HG02759 (cell line): ENCODE data around the gene PCP4.

ENCODE experiments used
- ATAC-seq: cut with Tn5 transposase; IDR thresholded peaks from one replicate; pipeline ENCODE4 v1.9.1; 2021; ENCODE audit warnings: mild to moderate bottlenecking, moderate library complexity; ENCODE audit not compliant: unreplicated experiment

PCP4 gene

GRCh38 chr21:39915881-39916280, 48.6 kb downstream of the PCP4 start:
- no peak for ATAC-seq

- no peak for ATAC-seq
These were observed 51.3 kb downstream of the PCP4 start for GRCh38 chr21:39918558-39918957.

GRCh38 chr21:39923476-39923875, 56.2 kb downstream of the PCP4 start:
- no peak for ATAC-seq

- ATAC-seq: no peak
These were observed 57.5 kb downstream of the PCP4 start for GRCh38 chr21:39924577-39925308.

GRCh38 chr21:39927304-39927886, 60.2 kb downstream of the PCP4 start:
- ATAC-seq: no peak

- ATAC-seq: no peak
These were observed 65.1 kb downstream of the PCP4 start for GRCh38 chr21:39932335-39932734.

- no peak for ATAC-seq
These were observed 67.7 kb downstream of the PCP4 start for GRCh38 chr21:39934895-39935294.

GRCh38 chr21:39935716-39936115, 68.5 kb downstream of the PCP4 start:
- ATAC-seq: no peak

GRCh38 chr21:39938086-39938625, 70.9 kb downstream of the PCP4 start:
- no peak for ATAC-seq

- no peak for ATAC-seq
These were observed 79.0 kb downstream of the PCP4 start for GRCh38 chr21:39946199-39946598.

GRCh38 chr21:39947031-39947430, 79.8 kb downstream of the PCP4 start:
- ATAC-seq: no peak

- no peak for ATAC-seq
These were observed 84.2 kb downstream of the PCP4 start for GRCh38 chr21:39951183-39952101.

- no peak for ATAC-seq
These were observed 85.0 kb downstream of the PCP4 start for GRCh38 chr21:39952265-39952664.

- no peak for ATAC-seq
These were observed 87.3 kb downstream of the PCP4 start for GRCh38 chr21:39954570-39954969.

- no peak for ATAC-seq
These were observed 88.1 kb downstream of the PCP4 start for GRCh38 chr21:39955326-39955725.

- no peak for ATAC-seq
These were observed 89.3 kb downstream of the PCP4 start for GRCh38 chr21:39956586-39956985.

- ATAC-seq: no peak
These were observed 91.5 kb downstream of the PCP4 start for GRCh38 chr21:39958731-39959130.

GRCh38 chr21:39961251-39961650, 94.0 kb downstream of the PCP4 start:
- no peak for ATAC-seq

GRCh38 chr21:39965026-39965425, 97.8 kb downstream of the PCP4 start:
- ATAC-seq: no peak

GRCh38 chr21:39966786-39967185, 99.5 kb downstream of the PCP4 start:
- no peak for ATAC-seq

- ATAC-seq: no peak
These were observed 100.8 kb downstream of the PCP4 start for GRCh38 chr21:39968010-39968409.
